GM19193 (cell line): ENCODE results near the gene PNPLA5.

Source experiments
- POLR2A ChIP-seq: IDR thresholded peaks from 4 replicates; pipeline ENCODE4 v1.6.1; 2011; ENCODE audit not compliant: insufficient read depth, insufficient read length; ENCODE audit errors: extremely low read depth

Gene PNPLA5

DNA sequence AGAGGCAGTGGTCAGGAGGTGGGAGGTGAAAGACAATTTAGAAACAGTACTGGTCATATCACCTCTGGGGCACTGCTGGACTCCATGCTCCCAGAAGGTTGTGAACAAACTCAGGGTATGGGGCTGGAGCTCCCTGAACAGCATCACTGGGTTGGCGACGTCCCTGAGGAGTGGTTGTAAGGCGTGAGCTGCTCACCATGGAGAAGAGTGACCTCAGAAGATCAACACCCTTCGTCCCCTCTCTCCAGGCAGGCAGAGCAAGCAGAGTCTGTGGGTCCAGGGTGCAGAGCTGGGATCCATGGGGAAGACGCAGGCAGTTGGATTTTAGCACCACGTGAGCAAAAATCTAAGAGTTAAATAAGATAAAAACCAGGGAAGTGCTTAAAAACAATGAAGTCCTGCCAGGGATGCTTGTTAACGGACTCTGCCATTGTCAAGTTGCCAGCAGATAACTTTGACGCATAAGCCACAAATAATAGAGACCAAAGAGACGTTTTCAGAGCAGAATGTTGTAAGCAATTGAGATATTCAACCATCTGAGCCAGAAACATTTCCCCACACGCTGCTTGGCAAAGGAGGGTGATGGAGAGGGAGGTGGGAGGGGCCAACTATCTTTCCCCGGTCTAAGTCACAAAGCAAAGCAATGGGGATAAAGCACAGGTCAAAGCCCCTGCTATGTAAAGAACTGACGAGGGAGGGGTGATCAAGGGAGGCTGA is 13.6 kb downstream of the PNPLA5 start:
- TF ChIP-seq POLR2A = no peak

DNA sequence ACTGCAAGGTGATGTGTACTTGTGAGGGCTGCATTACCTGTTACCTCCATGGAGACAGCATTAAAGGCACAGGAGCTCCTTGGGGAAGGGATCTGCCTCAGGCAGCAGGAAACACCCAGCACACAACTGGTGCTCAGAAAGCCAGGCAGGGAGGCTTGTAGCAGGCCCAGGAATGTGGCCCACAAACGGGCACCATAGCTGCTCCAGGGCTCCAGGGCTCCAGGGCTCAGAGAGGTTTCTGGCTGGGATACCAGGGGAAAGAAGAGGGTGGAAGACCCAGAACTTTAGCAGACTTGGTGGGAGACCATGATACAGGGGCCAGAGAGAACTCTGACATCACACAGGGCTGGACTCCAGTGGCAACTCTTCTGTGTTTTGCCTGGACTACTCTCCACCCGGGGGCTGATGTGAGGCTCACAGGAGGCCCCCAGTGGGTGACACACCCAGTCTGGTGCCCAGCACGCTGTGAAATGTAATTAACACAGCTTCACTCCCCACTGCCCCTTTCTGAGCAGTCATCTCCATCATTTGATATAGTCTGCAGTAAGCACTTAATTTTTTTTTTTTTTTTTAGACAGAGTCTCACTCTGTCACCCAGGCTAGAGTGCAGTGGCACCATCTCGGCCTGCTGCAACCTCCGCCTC is 14.8 kb downstream of the PNPLA5 start:
- TF ChIP-seq POLR2A = no peak

DNA sequence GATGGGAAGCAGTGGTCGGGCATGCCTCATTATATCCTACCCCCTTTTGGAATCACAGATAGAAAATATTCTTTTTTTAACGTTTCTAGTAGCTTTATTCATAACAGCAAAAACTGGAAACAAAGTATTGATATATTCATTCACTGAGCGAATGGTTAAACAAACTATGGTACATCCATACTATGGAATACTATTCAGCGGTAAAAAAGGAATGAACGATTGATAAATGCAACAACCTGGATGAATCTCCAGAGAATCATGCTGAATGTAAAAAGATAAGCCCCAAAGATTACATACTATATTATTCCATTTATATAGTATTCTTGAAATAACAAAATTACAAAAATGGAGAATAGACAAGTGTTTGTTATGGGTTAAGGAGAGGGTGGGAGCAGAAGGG is 22.0 kb downstream of the PNPLA5 start:
- no peak for TF ChIP-seq POLR2A

- no peak for TF ChIP-seq POLR2A
These were observed 23.8 kb downstream of the PNPLA5 start for GRCh38 chr22:43867839-43868635.

GRCh38 chr22:43862882-43863202 is 29.0 kb downstream of the PNPLA5 start:
- no peak for TF ChIP-seq POLR2A

DNA sequence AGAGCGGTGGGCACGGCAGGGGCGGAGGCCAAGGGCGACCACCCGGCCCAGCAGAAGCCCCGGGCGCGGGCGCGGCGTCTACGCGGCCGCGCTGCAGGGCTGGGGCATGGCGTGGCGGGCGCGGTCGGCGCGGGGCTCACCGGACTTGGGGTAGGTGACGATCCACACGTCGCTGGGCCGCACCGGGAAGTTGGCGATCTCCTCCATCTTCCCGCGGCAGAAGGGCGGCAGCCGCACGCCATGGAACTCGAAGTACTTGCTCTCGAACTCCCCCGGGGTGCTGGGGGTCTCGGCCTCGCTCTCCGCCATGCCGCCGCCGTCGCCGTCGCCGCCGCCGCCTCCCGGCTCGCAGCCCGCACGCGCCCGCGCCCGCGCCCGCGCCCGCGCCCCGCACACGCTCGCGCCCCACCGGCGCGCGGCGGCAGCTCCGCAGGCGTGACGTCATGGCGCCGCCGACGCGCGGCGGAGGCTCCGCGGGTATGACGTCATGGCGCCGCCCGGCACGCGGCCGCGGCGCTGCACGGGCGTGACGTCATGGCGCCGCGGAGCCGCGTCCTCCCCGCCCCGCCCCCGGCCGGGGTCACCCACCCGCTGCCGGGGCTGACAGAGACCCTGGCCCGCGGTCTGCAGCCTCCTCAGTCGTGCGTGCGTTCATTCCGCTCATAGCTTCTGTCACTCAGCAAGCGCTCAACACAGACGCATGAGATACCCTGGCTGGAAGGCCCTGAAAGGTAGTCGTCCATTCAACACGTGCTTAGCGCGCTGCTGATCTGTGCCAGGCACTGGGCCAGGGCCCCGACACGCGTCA is 29.5 kb downstream of the PNPLA5 start, which contains the start of gene SULT4A1:
Gene SULT4A1 (minus strand): TSS at position 440 of the 808 bp plus-strand sequence. CDS start 131 bp downstream, at position 309.
- TF ChIP-seq POLR2A = no peak

DNA sequence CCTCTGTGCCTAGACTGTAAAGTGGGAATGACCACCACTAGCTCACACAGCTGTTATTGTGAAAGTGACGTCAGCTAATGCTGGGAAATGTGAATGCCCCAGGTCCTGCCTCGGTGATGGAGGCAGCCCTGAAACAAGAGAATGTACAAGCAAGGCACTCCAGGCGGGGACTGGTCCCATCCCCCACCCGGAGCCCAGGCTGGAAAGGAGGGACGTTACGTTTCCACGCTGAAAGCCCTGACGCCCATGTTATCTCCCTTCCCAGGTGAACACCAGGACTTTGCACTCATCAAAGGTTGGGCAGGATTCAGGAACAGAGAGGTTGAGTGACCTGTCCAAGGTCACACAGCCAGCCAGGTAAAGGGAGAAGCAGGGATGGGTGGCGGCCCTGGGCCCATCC is 30.3 kb downstream of the PNPLA5 start:
- TF ChIP-seq POLR2A = no peak

DNA sequence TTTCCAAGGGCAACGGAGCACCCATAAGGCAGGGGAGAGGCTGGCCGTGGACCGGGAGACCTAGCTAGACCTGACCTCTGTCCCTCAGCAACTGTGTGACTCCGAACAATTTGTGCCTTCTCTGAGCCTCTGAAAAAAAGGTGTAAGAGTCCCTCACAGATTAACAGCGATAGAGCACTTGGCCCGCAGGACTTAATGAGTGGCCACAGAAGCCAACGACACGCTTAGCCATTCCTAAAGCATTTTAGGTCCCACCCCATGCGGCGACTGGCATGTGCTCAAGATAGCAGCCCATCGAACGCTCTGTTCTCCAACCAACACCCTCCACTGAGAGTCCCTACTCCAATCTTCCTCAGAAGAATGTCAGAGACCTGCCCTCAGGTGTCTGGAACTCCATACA is 31.0 kb downstream of the PNPLA5 start:
- TF ChIP-seq POLR2A = no peak

- TF ChIP-seq POLR2A = no peak
These were observed 31.7 kb downstream of the PNPLA5 start for GRCh38 chr22:43860126-43860525.

GRCh38 chr22:43859621-43860020 is 32.2 kb downstream of the PNPLA5 start:
- no peak for TF ChIP-seq POLR2A

- no peak for TF ChIP-seq POLR2A
These were observed 32.6 kb downstream of the PNPLA5 start for GRCh38 chr22:43859176-43859575.

- no peak for TF ChIP-seq POLR2A
These were observed 33.5 kb downstream of the PNPLA5 start for GRCh38 chr22:43858156-43858895.

DNA sequence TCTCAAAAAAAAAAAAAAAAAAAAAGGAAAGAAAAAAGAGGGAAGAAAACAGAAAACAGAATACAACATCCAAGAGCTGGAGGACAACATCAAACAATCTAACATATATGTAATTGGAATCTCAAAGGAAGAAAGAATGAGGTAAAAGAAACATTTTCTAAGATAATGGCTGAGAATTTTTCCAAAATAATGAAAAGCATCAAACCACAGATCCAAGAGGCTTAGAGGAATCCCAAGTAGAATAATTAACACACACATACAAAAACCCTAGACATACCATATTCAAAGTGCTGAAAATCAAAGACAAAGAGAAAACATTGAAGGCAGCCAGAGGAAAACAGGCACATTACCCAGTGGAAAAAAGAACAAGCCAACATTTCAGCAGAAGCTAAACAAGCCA is 34.4 kb downstream of the PNPLA5 start:
- no peak for TF ChIP-seq POLR2A

- no peak for TF ChIP-seq POLR2A
These were observed 36.4 kb downstream of the PNPLA5 start for GRCh38 chr22:43855431-43855830.
